Loucy (cell line): ENCODE measurements around the gene VAV3.

ENCODE experiments used
- H2AFZ ChIP-seq: fragments of 200-600 bp; sonication (generic); 2 replicates; pipeline ENCODE4 v1.6.0; 2016; ENCODE audit warnings: antibody characterized with exemption, mild to moderate bottlenecking, low read length, moderate library complexity
- H3F3A ChIP-seq: fragments of 200-600 bp; 2 replicates; pipeline ENCODE4 v1.6.0; 2016; ENCODE audit warnings: antibody characterized with exemption, low read depth, mild to moderate bottlenecking
- H3K27me3 ChIP-seq: fragments of 200-600 bp; sonication (generic); 2 replicates; pipeline ENCODE4 v1.6.1; 2014; ENCODE audit warnings: low read length, mild to moderate bottlenecking; ENCODE audit not compliant: insufficient read depth, poor library complexity, severe bottlenecking
- H3K36me3 ChIP-seq: fragments of 200-600 bp; sonication (generic); 2 replicates; pipeline ENCODE4 v1.6.1; 2016; ENCODE audit warnings: low read length; ENCODE audit not compliant: insufficient read depth
- H3K4me1 ChIP-seq: fragments of 200-600 bp; sonication (generic); 2 replicates; pipeline ENCODE4 v1.5.1; 2014; ENCODE audit warnings: low read length, mild to moderate bottlenecking; ENCODE audit not compliant: insufficient read depth, poor library complexity, severe bottlenecking
- H3K4me2 ChIP-seq: fragments of 200-600 bp; sonication (generic); 2 replicates; pipeline ENCODE4 v1.6.0; 2014; ENCODE audit warnings: antibody characterized with exemption, low read length, low read depth, mild to moderate bottlenecking; ENCODE audit not compliant: poor library complexity, severe bottlenecking
- H3K4me3 ChIP-seq: fragments of 200-600 bp; sonication (generic); 2 replicates; pipeline ENCODE4 v1.5.1; 2014; ENCODE audit warnings: low read length, mild to moderate bottlenecking, mixed read lengths; ENCODE audit not compliant: poor library complexity, severe bottlenecking
- H3K79me2 ChIP-seq: fragments of 200-600 bp; sonication (generic); 2 replicates; pipeline ENCODE4 v1.6.1; 2014; ENCODE audit warnings: low read length; ENCODE audit not compliant: insufficient read depth
- H3K9ac ChIP-seq: fragments of 200-600 bp; sonication (generic); 2 replicates; pipeline ENCODE4 v1.6.0; 2014; ENCODE audit warnings: mild to moderate bottlenecking, low read depth, low read length, moderate library complexity; ENCODE audit not compliant: poor library complexity, severe bottlenecking
- H3K9me2 ChIP-seq: fragments of 200-600 bp; sonication (generic); replicated peaks from 2 replicates; pipeline ENCODE4 v1.6.1; 2016; ENCODE audit warnings: low read depth, low read length, mixed read lengths
- H3K9me3 ChIP-seq: fragments of 200-600 bp; sonication (generic); 2 replicates; pipeline ENCODE4 v1.6.1; 2014; ENCODE audit warnings: mild to moderate bottlenecking, antibody characterized with exemption, low read length, low read depth; ENCODE audit not compliant: insufficient read depth
- H4K20me1 ChIP-seq: fragments of 200-600 bp; sonication (generic); 2 replicates; pipeline ENCODE4 v1.6.0; 2014; ENCODE audit warnings: antibody characterized with exemption, low read length, mild to moderate bottlenecking; ENCODE audit not compliant: insufficient read depth, poor library complexity, severe bottlenecking
- CTCF ChIP-seq: fragments of 200-600 bp; sonication (generic); conservative IDR thresholded peaks from 2 replicates; pipeline ENCODE4 v1.5.1; 2014; ENCODE audit warnings: mild to moderate bottlenecking, antibody characterized with exemption, low read length
- EZH2phosphoT487 ChIP-seq: fragments of 200-600 bp; IDR thresholded peaks from 2 replicates; pipeline ENCODE4 v1.6.1; 2018; ENCODE audit warnings: antibody characterized with exemption, mild to moderate bottlenecking, moderate library complexity, borderline replicate concordance

Gene VAV3

GRCh38 chr1:107914119-107914765 is 50.7 kb downstream of the VAV3 start:
- Histone ChIP-seq H3K79me2 (peaks cover 98% of the 10 kb centered on the region), H3K36me3 (no peaks in the 10 kb centered on the region), H3F3A (peaks cover 2% of the 10 kb centered on the region; the same call in 1 of the 2 replicates), H3K9ac (no peak overlapping the region), H3K4me2 (peak overlapping the region; percentile 5), H3K9me2 (no peaks in the 10 kb centered on the region), H3K27me3 (no peaks in the 10 kb centered on the region), H3K9me3 (no peaks in the 10 kb centered on the region), H3K4me1 (peaks cover 74% of the 10 kb centered on the region), H4K20me1 (peaks cover 93% of the 10 kb centered on the region), H3K4me3 (no peak overlapping the region), H2AFZ (no peak overlapping the region)
- no peak for TF ChIP-seq EZH2phosphoT487

GRCh38 chr1:107912656-107913055 is 52.3 kb downstream of the VAV3 start:
- Histone ChIP-seq H2AFZ (no peak overlapping the region), H3K79me2 (peaks cover 100% of the 10 kb centered on the region), H3K27me3 (no peaks in the 10 kb centered on the region), H3K9me3 (no peaks in the 10 kb centered on the region), H3F3A (no peaks in the 10 kb centered on the region), H3K4me3 (no peak overlapping the region), H3K9ac (no peak overlapping the region), H3K4me2 (peak overlapping the region; percentile 5), H3K9me2 (no peaks in the 10 kb centered on the region), H3K4me1 (peaks cover 73% of the 10 kb centered on the region), H3K36me3 (no peaks in the 10 kb centered on the region), H4K20me1 (peaks cover 97% of the 10 kb centered on the region)
- TF ChIP-seq EZH2phosphoT487 (no peak), CTCF (no peak)

- Histone ChIP-seq H3K9me3 (no peaks in the 10 kb centered on the region), H3K36me3 (no peaks in the 10 kb centered on the region), H3K4me2 (peak overlapping the region; percentile 79), H3K27me3 (no peaks in the 10 kb centered on the region), H3K4me3 (peak overlapping the region; percentile 37), H4K20me1 (peaks cover 78% of the 10 kb centered on the region), H3K4me1 (peaks cover 85% of the 10 kb centered on the region), H3F3A (peaks cover 16% of the 10 kb centered on the region), H2AFZ (no peak overlapping the region), H3K9ac (peak overlapping the region; percentile 61), H3K79me2 (peaks cover 96% of the 10 kb centered on the region), H3K9me2 (no peaks in the 10 kb centered on the region)
- TF ChIP-seq EZH2phosphoT487 (no peak), CTCF (no peak)
These were observed 64.7 kb downstream of the VAV3 start for GRCh38 chr1:107900090-107900945.
